Stimulated activated CD4-positive, alpha-beta T cell treated with anti-CD3 and anti-CD28 coated beads, TNF-alpha, amount 100 ng/mL, for 48 hours (primary cell): Measurements from ENCODE around the gene MVB12B.

ENCODE experiments used
- DNase-seq, 3 donors: peaks; one replicate each; pipeline ENCODE4 v3.0.0-alpha.2; 2020; ENCODE audit warnings: low read depth in 3 of 3

The MVB12B gene

GRCh38 chr9:126451316-126451885, 124.8 kb downstream of the MVB12B start:
- DNase-seq, result no peak

- DNase-seq, result no peak
Measured at GRCh38 chr9:126452106-126452505, 125.5 kb downstream of the MVB12B start.

- no peak for DNase-seq
Measured at GRCh38 chr9:126453156-126453963, 126.7 kb downstream of the MVB12B start.

GRCh38 chr9:126454215-126454614, 127.6 kb downstream of the MVB12B start:
- DNase-seq, result no peak

GRCh38 chr9:126454795-126455194, 128.2 kb downstream of the MVB12B start:
- no peak for DNase-seq

GRCh38 chr9:126456441-126457174, 130.0 kb downstream of the MVB12B start:
- DNase-seq, result no peak

- DNase-seq, result no peak
Measured at GRCh38 chr9:126457175-126457547, 130.5 kb downstream of the MVB12B start.

- no peak for DNase-seq
Measured at GRCh38 chr9:126457890-126458289, 131.3 kb downstream of the MVB12B start.

- DNase-seq, result no peak
Measured at GRCh38 chr9:126459126-126459525, 132.5 kb downstream of the MVB12B start.

- no peak for DNase-seq
Measured at GRCh38 chr9:126459546-126459945, 132.9 kb downstream of the MVB12B start.

- DNase-seq, result no peak
Measured at GRCh38 chr9:126459965-126460843, 133.6 kb downstream of the MVB12B start.

GRCh38 chr9:126461029-126461428, 134.4 kb downstream of the MVB12B start:
- DNase-seq, result no peak

GRCh38 chr9:126461608-126462007, 135.0 kb downstream of the MVB12B start:
- DNase-seq, result no peak

GRCh38 chr9:126462617-126463016, 136.0 kb downstream of the MVB12B start:
- DNase-seq, result no peak

- DNase-seq, result no peak
Measured at GRCh38 chr9:126463426-126463825, 136.8 kb downstream of the MVB12B start.

- no peak for DNase-seq
Measured at GRCh38 chr9:126464694-126465441, 138.2 kb downstream of the MVB12B start.

- no peak for DNase-seq
Measured at GRCh38 chr9:126465977-126466376, 139.3 kb downstream of the MVB12B start.

GRCh38 chr9:126468141-126468825, 141.7 kb downstream of the MVB12B start:
- DNase-seq, result no peak

- no peak for DNase-seq
Measured at GRCh38 chr9:126470241-126470993, 143.8 kb downstream of the MVB12B start.
